ENCODE results near the gene FOXO4. TPM values are rescaled to one million over a fixed set of nuclear protein-coding genes. Genes with fewer than 3 reads are reported as not detected.

Gene FOXO4
- total and polyA plus RNA-seq, 7 experiments from 2014 or later = 1.2 to 40.6 (median 24.6) TPM

DNA sequence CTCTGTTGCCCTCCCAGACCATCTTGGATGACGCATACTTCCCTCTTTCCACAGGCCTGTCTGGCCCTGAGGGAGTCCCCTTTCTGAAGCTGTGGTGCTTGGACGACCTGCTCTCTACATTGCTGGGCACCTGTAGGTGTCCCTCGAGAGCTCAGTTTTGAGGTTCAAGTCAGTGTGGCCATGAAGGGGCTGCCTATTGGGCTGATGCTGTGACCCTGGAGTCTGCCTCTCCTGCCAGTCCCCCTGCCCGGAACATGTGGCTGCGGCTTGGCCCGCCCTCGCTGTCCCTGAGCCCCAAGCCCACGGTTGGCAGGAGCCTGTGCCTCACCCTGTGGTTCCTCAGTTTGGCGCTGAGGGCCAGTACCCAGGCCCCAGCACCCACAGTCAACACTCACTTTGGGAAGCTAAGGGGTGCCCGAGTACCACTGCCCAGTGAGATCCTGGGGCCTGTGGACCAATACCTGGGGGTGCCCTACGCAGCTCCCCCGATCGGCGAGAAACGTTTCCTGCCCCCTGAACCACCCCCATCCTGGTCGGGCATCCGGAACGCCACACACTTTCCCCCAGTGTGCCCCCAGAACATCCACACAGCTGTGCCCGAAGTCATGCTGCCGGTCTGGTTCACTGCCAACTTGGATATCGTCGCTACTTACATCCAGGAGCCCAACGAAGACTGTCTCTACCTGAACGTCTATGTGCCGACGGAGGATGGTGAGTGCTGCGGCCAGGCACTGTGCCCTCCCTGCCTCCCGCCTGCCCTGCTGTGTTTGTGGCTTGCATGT is 52.0 kb downstream of the FOXO4 start:
- Histone ChIP-seq H3K9me3 (ENCODE audit: control insufficient read depth in 2 of 3, low read length in 3 of 3) (no peaks in the 10 kb centered on the region), H3K4me3 (ENCODE audit: low read length) (no peak overlapping the region), H3K27ac (ENCODE audit: low read depth, low read length) (no peak overlapping the region), H3K36me3 (ENCODE audit: control insufficient read depth in 2 of 3, insufficient read depth in 3 of 3, low read length in 3 of 3) (no peaks in the 10 kb centered on the region), H3K4me1 (ENCODE audit: control insufficient read depth in 2 of 2, insufficient read depth in 2 of 2, low read length in 2 of 2) (peaks cover 0 to 10% of the 10 kb centered on the region in 2 donors), H3K27me3 (ENCODE audit: control insufficient read depth in 2 of 2, insufficient read depth in 2 of 2, low read length in 2 of 2) (no peaks in the 10 kb centered on the region)
- CTCF ChIA-PET = no interaction called here
- intact Hi-C loops (cut with micrococcal nuclease) = loop anchor here in 1 of 2 donors (5.0 kb wide), 1 partner anchor 35 kb away; no protein-coding TSS in a partner anchor
- POLR2A ChIA-PET = interaction anchor here (1.3 kb wide), 1 partner anchor 29 kb away, joined by 3 read pairs; the partner anchor contains the start of gene MED12
- H3K4me1 Mint-ChIP-seq = peaks cover 5 to 20% (median 13%) of the 10 kb centered on the region in 7 donors
- peaks cover 0 to 2% (median 0%) of the 10 kb centered on the region in 11 donors for H3K9me3 Mint-ChIP-seq
- H3K4me3 Mint-ChIP-seq = no peak overlapping the region
- ATAC-seq (no peak), DNase-seq (no peak)
- no peak overlapping the region for H3K27ac Mint-ChIP-seq
- H3K27me3 Mint-ChIP-seq = no peaks in the 10 kb centered on the region
- no peaks in the 10 kb centered on the region for H3K36me3 Mint-ChIP-seq

GRCh38 chrX:71148278-71148663 is 52.6 kb downstream of the FOXO4 start:
- no peak for ATAC-seq
- H3K36me3 Mint-ChIP-seq = peaks cover 0 to under 1% (median 0%) of the 10 kb centered on the region in 5 donors

GRCh38 chrX:71151366-71151765 is 55.7 kb downstream of the FOXO4 start:
- Mint-ChIP-seq H3K27ac (no peak overlapping the region), H3K27me3 (no peaks in the 10 kb centered on the region), H3K4me3 (no peak overlapping the region), H3K4me1 (peaks cover 2 to 11% (median 4%) of the 10 kb centered on the region in 7 donors), H3K9me3 (no peaks in the 10 kb centered on the region), H3K36me3 (peaks cover 0 to 3% (median 0%) of the 10 kb centered on the region in 5 donors)
- ChIA-PET CTCF (no interaction called here), POLR2A (no interaction called here)
- ATAC-seq (no peak), DNase-seq (no peak)
- intact Hi-C loops (cut with micrococcal nuclease) = no loop called here
- Histone ChIP-seq H3K4me1 (ENCODE audit: control insufficient read depth in 2 of 2, insufficient read depth in 2 of 2, low read length in 2 of 2) (no peaks in the 10 kb centered on the region), H3K4me3 (ENCODE audit: low read length) (no peak overlapping the region), H3K27me3 (ENCODE audit: control insufficient read depth in 2 of 2, insufficient read depth in 2 of 2, low read length in 2 of 2) (no peaks in the 10 kb centered on the region), H3K27ac (ENCODE audit: low read depth, low read length) (no peak overlapping the region), H3K9me3 (ENCODE audit: control insufficient read depth in 2 of 3, low read length in 3 of 3) (no peaks in the 10 kb centered on the region), H3K36me3 (ENCODE audit: control insufficient read depth in 2 of 3, insufficient read depth in 3 of 3, low read length in 3 of 3) (no peaks in the 10 kb centered on the region)

More at GRCh38 chrX:71148278-71148663, 52.6 kb downstream of the FOXO4 start:
- ChIA-PET CTCF (no interaction called here), POLR2A (interaction anchor here (1.3 kb wide), 1 partner anchor 30 kb away, joined by 3 read pairs; the partner anchor contains the start of gene MED12)
- Mint-ChIP-seq H3K4me1 (peaks cover 5 to 20% (median 13%) of the 10 kb centered on the region in 7 donors), H3K27ac (no peak overlapping the region), H3K9me3 (peaks cover 0 to 2% (median 0%) of the 10 kb centered on the region in 11 donors), H3K4me3 (no peak overlapping the region), H3K27me3 (no peaks in the 10 kb centered on the region)
- no peak overlapping the region for H3K27ac ChIP-seq (ENCODE audit: low read depth, low read length)
- H3K9me3 ChIP-seq (ENCODE audit: control insufficient read depth in 2 of 3, low read length in 3 of 3) = no peaks in the 10 kb centered on the region
- no peak overlapping the region for H3K4me3 ChIP-seq (ENCODE audit: low read length)
- no peaks in the 10 kb centered on the region for H3K36me3 ChIP-seq (ENCODE audit: control insufficient read depth in 2 of 3, insufficient read depth in 3 of 3, low read length in 3 of 3)
- no peak for DNase-seq
- H3K4me1 ChIP-seq (ENCODE audit: control insufficient read depth in 2 of 2, insufficient read depth in 2 of 2, low read length in 2 of 2) = peaks cover 0 to 10% of the 10 kb centered on the region in 2 donors
- H3K27me3 ChIP-seq (ENCODE audit: control insufficient read depth in 2 of 2, insufficient read depth in 2 of 2, low read length in 2 of 2) = no peaks in the 10 kb centered on the region
- intact Hi-C loops (cut with micrococcal nuclease) = loop anchor here in 1 of 2 donors (5.0 kb wide), 1 partner anchor 34 kb away; no protein-coding TSS in a partner anchor

Other genes starting within 250 kb of the FOXO4 start
- gene TEX11, start 187.1 kb upstream of the FOXO4 start, total RNA-seq = not detected
- gene TEX11, start 187.1 kb upstream of the FOXO4 start, polyA plus RNA-seq = under 1 TPM in 1 of 2 donors, not detected in 1; 0.18 TPM
- gene SLC7A3, start 164.8 kb upstream of the FOXO4 start, total RNA-seq = not detected
- under 1 TPM; 0.22 to 0.44 TPM for gene SLC7A3, start 164.8 kb upstream of the FOXO4 start, polyA plus RNA-seq
- 10 to 100 TPM; 19.0 to 41.6 (median 37.3) TPM for gene SNX12, start 27.5 kb upstream of the FOXO4 start, total RNA-seq
- gene SNX12, start 27.5 kb upstream of the FOXO4 start, polyA plus RNA-seq = 1 to 10 TPM; 3.1 to 3.4 TPM
- gene CXorf65, start 10.9 kb downstream of the FOXO4 start, total RNA-seq = 10 to 100 TPM; 26.5 to 83.4 (median 57.8) TPM
- gene CXorf65, start 10.9 kb downstream of the FOXO4 start, polyA plus RNA-seq = 1 to 10 TPM in 1 of 2 donors, under 1 TPM in 1; 0.31 to 4.3 TPM
- gene IL2RG, start 15.7 kb downstream of the FOXO4 start, total RNA-seq = 100 to 1,000 TPM; 228 to 671 (median 329) TPM
- 1,000 to 10,000 TPM in 1 of 2 donors, 100 to 1,000 TPM in 1; 933 to 1,015 TPM for gene IL2RG, start 15.7 kb downstream of the FOXO4 start, polyA plus RNA-seq
- 100 to 1,000 TPM in 1 of 5 experiments, 10 to 100 TPM in 4; 71.1 to 104 (median 77.4) TPM for gene MED12, start 22.7 kb downstream of the FOXO4 start, total RNA-seq
- 10 to 100 TPM; 12.5 to 22.2 TPM for gene MED12, start 22.7 kb downstream of the FOXO4 start, polyA plus RNA-seq
- 1 to 10 TPM; 2.3 to 4.6 (median 3.0) TPM for gene NLGN3, start 49.0 kb downstream of the FOXO4 start, total RNA-seq
- gene NLGN3, start 49.0 kb downstream of the FOXO4 start, polyA plus RNA-seq = under 1 TPM; 0.09 to 0.24 TPM
- not detected for gene GJB1, start 127.4 kb downstream of the FOXO4 start, total RNA-seq
- gene GJB1, start 127.4 kb downstream of the FOXO4 start, polyA plus RNA-seq = not detected
- 10 to 100 TPM; 21.2 to 34.1 (median 21.6) TPM for gene ZMYM3, start 158.3 kb downstream of the FOXO4 start, total RNA-seq
- gene ZMYM3, start 158.3 kb downstream of the FOXO4 start, polyA plus RNA-seq = 1 to 10 TPM; 6.7 to 7.8 TPM
- gene NONO, start 187.8 kb downstream of the FOXO4 start, total RNA-seq = 100 to 1,000 TPM; 334 to 488 (median 371) TPM
- gene NONO, start 187.8 kb downstream of the FOXO4 start, polyA plus RNA-seq = 100 to 1,000 TPM; 184 to 220 TPM
- 1 to 10 TPM; 2.4 to 6.0 (median 4.6) TPM for gene ITGB1BP2, start 205.9 kb downstream of the FOXO4 start, total RNA-seq
- gene ITGB1BP2, start 205.9 kb downstream of the FOXO4 start, polyA plus RNA-seq = not detected

All from naive thymus-derived CD4-positive, alpha-beta T cell (primary cell).